8988T (cell line): ENCODE results near the gene CIB2.

Experiments used
- DNase-seq: peaks from one replicate; pipeline ENCODE4 v3.0.0; 2011

CIB2 gene

GRCh38 chr15:78082106-78082742, 49.0 kb downstream of the CIB2 start:
- DNase-seq, result no peak

GRCh38 chr15:78080088-78080460, 51.2 kb downstream of the CIB2 start:
- DNase-seq, result no peak

- DNase-seq, result no peak
These were observed 51.8 kb downstream of the CIB2 start for GRCh38 chr15:78079298-78080087.

GRCh38 chr15:78077871-78078210, 53.4 kb downstream of the CIB2 start:
- no peak for DNase-seq

- peak; percentile 56 for DNase-seq
These were observed 54.0 kb downstream of the CIB2 start, which contains the start of gene TBC1D2B for GRCh38 chr15:78077053-78077870. TBC1D2B (minus strand) TSS chr15:78077711; CDS start chr15:78077652, 59 bp downstream.

- no peak for DNase-seq
These were observed 54.8 kb downstream of the CIB2 start for GRCh38 chr15:78076231-78077052.

GRCh38 chr15:78075490-78076230, 55.6 kb downstream of the CIB2 start:
- no peak for DNase-seq

- DNase-seq, result no peak
These were observed 58.0 kb downstream of the CIB2 start for GRCh38 chr15:78073046-78073787.

GRCh38 chr15:78072080-78072892, 59.0 kb downstream of the CIB2 start:
- DNase-seq, result no peak

GRCh38 chr15:78071383-78071782, 59.9 kb downstream of the CIB2 start:
- no peak for DNase-seq

GRCh38 chr15:78070049-78070700, 61.1 kb downstream of the CIB2 start:
- no peak for DNase-seq

GRCh38 chr15:78069462-78070029, 61.7 kb downstream of the CIB2 start:
- DNase-seq, result no peak

GRCh38 chr15:78069052-78069414, 62.2 kb downstream of the CIB2 start:
- DNase-seq, result no peak

GRCh38 chr15:78067328-78068228, 63.7 kb downstream of the CIB2 start:
- DNase-seq, result no peak

GRCh38 chr15:78065973-78066946, 65.0 kb downstream of the CIB2 start:
- no peak for DNase-seq

- no peak for DNase-seq
These were observed 65.9 kb downstream of the CIB2 start for GRCh38 chr15:78065284-78065872.

GRCh38 chr15:78064544-78064943, 66.7 kb downstream of the CIB2 start:
- no peak for DNase-seq
